Measurements from ENCODE around the gene CKB.

The CKB gene

DNA sequence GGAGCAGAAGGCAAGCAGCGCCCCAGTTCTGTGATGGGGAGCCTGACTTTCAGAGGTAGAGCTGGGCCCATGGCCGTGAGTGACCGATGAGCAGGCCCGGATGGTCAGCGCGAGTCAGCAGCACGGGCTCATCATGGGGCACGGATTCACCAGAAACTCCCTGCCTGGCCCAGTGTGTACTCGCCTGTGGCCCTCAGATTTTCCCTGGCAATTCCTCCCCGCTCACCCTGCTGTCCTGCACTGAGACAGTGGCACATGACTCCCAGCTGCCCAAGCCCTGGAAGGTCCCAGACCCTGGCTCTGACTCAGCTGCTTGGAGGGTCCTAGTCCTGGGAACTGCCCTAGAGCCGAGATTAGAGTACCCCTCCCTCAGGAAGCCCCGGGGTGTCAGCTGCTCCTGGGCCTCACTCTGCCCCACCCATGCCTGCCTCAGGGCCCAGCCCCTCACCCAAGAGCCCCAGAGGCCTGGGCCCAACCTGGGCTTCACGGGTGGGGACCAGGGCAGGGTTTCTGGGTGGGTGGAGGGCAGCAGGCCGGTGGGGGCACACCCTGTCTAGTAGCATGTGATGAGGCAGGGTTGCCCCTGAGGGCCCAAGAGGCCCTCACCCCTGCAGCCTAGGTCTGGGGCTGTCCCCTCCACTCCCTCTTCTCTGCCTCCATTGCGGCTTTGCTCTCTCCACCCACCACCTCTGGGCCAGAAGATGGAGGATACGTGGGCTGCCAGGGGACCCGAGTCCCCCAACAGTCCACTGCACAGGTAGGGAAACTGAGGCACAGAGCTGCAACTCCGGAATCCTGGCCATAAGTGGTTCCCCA, 14.8 kb upstream of the CKB start:
- no peak for FAIRE-seq

DNA sequence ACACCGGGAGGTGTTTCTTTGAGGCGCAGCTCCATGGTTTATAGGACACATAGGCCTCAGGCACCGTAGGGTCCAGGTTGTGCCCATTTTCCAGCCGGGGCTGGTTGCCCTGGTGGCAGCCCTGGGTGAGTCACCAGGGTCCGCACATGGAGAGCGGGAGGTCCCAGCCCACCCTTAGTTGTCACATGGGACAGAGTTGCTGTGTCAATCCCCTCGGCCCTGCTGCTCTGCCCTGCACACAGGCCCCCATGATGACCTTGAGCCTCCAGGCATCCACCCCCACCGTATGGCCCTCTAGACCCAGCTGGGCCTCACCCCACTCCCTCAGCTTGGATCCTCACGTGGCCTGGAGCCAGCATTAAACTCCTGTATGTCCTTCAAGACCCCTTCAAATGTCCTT, 14.1 kb upstream of the CKB start:
- FAIRE-seq, result no peak

DNA sequence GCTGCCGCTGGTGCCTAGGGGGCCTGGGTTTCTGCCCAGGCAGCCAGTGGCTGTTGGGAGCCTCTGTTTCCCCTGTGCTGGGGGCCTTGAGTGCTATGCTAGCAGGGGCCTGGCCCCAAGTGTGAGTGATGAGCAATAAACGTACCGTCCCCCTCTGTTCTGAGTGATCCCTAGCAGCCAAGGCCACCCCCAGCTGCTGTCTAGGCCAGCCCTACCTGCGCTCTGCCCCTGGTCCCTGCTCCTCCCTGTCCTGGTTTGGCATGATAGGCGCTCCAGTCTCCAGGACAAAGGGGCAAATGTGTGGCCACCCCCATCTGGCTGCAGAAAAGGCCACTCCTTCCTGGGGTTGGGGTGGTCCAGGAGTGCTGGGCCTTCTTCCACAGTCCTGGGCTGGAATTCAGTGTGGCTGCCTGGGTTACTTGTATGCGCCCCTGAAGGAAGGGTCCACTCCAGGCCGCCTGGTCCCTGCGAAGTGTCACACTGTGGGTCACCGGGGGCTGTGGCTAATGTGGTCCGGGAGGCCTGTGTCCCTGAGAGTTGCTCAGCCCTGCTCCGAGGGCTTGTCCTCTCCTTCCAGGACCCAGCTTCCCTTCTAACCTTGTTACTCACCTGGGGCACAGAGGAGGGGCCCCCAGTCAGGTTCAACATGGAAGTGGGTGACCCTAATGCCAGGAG, 13.4 kb upstream of the CKB start:
- FAIRE-seq, result no peak

DNA sequence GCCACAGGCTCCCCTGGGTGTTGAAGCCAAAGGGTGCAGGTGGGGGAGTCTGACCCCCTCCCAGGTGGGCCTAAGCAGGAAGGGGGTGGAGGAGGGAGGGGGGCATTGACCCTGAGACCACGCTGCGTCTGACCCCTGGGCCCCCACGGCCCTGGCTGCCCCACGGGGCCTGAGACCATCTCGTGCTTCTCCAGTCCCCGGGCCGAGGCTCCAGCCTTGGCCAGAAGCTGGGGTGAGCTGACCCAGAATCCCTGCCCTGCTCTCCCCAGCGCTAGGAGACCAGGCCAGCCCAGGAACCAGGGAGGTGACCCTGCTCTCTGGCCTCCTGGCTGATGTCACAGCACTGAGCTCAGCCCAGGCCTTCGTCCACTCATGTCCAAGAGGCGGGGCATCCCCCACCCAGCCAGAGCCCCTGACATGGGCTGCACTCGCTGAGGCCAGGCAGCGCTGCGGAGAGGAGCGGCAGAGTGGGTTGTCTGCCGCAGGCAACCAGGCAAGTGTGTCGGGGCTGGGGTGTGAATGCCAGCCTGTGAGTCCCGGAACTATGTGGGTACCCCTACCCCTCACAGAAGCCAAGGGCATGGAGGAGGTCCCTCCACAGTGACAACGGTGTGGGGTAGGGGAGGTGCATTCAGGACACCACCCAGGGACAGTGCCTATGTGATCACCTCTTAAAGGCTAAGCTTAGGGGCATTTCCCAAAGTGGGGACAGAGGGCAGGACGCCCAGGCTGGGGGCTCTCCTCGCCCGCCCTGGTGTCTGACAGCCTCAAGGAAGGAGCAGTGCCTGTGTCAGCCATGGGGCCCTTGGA, 12.7 kb upstream of the CKB start:
- no peak for FAIRE-seq

DNA sequence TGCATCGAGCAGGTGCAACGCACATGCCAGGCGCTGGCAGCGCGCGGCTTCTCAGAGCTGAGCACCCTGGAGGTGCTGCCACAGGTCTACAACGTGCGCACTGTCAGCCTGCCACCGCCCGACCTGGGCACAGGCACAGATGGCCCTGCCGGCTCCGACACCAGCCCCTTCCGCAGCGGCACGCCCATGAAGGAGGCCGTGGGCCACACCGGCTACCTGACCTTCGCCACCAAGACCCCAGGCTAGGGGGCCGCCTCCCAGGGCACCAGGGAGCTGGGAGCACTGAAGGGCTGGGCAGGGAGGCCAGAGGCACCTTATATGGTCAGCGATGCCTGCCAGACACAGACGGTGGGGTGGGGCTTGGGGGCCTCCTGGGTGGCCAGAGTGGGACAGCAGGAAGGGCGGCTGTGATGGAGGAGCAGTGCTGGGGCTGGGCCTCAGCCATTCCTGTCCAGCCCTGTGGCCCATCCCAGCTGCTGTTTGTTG, 12.0 kb upstream of the CKB start:
- no peak for FAIRE-seq

DNA sequence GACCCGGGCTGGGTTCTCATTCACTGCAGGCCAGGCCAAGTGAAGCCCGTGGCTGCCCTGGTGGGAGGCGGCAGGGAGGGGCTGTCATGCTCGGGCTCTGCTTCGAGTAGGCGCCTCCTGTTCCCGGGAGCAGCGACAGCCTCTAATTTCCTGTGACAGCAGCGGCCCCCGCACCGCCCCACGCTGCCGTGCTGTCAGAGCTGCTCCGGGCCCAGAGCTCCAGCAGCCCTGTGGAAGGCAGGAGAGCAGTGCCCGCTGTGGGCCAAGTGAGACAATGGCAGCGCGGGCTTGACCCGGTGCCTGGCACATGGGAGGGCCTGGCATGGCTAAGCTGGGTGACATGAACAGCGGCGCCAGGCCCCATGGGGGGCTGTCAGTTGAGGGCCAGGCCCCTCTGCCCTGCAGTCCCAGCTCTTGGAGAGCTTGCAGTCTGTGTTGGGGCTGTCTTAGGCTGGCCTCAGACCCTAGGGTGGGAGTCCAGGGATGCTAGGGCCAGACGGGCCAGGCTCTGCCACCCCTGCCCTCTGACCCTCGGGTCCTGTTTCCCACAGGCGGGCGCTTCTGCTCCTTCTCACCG, 11.5 kb upstream of the CKB start:
- no peak for FAIRE-seq

DNA sequence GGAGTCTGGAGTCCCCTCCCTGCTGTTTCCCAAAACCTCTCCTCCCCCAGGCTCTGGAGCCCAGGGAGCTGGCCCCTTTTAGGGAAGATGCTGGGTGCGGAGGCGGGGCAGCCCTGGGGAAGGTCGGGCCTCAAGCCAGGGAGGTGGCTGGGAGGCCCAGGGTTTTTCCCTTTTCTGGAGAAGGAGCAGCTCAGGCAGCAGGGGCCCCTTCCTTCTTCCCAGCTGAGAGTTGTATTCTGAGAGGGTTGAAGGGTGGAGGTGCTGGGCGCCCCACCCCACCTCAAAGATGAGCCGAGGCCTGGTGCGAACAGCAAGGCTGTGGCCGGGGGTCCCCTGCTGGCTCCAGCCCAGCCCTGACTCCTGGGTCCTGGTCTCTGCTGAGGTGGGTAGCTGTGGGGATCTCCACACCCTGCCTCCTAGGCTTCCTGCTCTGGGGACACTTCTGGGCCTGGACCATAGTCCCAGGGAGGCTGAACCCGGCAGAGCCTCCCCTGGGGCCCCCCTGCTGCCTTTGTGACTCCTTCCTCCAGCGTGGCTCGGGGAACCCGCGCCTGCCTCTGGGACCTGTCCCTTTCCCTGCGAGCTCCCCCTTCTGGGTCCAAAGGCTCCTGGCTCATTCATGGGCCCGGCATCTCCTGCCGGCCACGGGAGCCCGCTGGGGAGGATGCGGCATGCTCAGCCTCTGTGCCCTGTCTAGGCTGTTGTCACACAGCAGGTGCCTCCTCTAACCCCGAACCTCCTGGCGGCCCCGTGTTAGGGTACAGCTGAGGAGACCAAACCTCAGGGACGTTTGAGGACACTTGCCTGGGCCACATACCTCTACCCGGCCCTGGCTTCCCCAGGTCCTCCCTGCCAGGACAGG, 10.7 kb upstream of the CKB start:
- FAIRE-seq, result no peak

DNA sequence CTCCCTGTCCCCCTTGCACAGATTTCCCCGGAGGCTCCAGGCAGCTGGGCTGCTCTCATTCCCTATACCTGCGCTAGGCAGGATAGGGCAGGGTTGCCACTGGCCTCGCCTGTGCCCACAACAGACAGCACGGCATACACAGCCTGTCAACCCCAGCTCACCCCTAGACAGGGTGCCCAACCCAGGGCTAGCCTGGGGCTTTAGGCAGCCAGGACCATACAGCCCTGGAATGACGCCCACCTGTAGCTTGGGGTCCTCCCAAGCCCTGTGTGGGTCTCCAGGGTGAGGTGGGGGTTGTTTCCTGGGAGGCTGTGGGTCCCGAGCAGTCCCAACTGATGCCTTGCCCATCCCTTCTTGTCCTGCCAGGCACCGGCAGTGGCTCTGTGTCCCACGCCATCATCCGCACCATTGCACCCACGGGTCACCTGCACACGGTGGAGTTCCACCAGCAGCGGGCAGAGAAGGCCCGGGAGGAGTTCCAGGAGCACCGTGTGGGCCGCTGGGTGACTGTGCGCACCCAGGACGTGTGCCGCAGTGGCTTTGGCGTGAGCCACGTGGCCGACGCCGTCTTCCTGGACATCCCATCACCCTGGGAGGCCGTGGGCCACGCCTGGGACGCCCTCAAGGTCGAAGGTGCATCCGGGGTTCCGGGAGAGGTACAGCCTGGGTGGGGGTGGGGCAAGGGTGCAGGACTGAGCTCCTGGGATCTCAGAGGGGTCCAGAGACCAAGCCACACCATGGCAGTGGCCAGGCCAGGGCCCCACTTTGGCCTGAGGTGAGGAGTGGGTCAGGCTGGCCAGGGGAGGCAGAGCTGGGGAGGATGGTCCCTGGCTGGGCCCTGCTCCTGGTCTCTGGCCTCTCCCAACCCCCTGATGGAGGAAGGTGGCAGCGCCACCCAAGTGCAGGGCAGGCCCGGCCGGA, 9.8 kb upstream of the CKB start:
- FAIRE-seq, result no peak

DNA sequence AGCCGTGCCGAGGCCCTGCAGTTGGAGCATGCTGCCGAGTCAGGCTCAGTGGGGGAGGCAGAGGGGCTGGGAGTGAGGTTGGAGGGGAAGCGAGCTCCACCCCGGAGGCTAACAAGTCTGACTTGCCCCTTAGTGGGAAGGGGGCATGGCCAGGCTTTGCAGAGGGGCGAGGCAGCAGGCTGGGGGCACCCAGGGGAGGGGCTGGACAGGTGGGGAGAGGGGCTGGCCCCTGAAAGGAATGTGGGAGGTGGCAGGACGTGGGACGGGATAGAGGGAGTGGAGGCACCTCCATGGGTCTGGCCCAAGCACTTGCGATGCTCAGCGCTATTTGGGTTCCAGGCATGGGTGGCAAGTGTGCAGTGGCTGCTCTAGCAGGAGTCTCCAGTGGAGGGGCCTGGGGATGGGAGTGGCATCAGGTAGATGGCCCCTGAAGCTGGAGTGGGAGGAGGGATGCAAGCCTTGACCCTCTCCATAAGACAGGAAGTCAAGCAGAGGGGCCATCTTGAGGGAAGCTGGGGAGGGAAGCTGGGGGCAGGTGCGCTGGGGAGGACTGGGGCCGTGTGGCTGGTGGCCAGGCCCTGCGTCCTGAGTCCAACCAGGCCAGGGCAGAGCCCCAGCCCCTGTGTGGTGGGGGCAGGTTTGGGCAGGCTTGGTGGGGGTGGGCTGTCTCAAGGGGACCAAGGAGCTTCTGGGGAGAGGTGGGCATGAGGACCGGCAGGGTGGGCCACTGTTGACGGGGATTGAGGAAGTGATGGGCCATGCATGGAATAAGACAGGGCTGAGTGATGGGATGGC, 9.0 kb upstream of the CKB start:
- FAIRE-seq, result no peak

DNA sequence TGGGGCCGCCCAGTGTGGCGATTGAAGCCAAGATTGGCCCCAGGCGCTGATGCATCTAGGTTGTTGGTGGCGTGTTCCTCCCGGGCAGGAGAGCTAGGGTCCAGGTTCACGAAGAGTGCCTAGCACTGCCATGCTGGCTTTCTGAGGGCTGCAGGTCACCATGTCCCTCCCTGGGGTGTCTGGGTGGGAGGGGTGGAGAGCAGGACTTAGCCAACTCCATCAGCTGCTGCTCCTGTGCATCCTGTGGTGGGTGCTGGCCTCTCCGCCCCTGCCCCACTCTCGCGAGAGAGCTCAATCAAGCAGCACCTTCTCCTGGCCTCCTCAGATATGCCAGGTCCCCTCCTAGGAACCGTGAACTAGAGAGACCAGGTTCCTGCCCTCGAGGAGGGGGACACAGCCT, 8.2 kb upstream of the CKB start:
- FAIRE-seq, result no peak

DNA sequence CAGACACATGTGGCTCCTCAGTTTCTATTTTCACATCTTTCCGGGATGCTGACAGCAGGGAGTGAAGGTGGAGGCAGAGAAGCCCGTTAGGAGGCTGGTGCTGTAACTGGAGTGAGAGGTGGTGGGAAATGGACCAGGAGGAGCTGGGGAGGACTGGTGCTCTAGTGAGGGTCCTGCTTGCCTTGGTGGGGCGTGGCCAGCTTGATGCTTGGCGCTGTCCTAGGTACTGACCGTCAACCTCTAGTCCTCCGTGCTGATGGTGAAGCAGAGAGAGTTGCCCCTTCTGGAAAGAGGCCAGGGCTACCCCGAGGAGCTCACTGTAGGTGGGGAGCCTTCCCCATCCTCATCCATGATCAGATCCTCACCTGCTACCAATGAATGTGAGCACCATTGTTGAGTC, 7.8 kb upstream of the CKB start:
- no peak for FAIRE-seq

DNA sequence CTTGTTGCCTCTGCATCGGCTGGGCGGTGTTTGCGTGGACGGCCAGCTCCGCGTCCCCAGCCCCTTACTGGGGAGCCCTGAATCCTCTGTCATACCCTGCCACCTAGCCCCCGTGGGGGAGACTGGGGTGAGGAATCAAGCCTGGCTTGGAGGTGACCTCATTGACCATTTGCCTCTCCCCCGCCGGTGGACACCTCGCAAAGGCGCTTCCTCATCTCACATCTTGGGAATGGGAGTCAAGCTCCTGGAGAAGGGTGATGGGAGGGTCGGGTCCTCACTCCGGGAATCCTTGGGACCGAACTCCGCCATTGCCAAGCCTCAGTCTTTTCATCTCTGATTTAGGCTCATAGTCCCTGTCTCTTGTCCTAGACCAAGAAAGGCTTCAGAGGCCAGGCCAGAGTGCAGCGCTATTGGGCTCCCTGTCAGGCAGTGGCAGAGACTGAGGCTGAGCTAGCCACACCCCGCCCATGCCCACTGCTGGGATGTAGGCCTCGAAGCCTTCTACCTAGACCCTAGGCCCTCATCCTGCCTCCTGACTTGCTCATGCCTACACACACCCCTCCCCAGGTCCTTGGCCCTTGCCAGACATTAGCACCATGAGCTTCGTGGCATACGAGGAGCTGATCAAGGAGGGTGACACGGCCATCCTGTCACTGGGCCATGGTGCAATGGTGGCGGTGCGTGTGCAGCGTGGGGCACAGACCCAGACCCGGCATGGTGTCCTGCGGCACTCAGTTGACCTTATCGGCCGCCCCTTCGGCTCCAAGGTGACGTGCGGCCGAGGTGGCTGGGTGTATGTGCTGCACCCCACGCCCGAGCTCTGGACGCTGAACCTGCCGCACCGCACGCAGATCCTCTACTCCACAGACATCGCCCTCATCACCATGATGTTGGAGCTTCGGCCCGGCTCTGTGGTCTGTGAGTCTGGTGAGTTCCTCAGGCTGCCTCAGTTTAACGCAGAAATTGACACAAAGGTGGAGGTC, 7.0 kb upstream of the CKB start:
- no peak for FAIRE-seq

DNA sequence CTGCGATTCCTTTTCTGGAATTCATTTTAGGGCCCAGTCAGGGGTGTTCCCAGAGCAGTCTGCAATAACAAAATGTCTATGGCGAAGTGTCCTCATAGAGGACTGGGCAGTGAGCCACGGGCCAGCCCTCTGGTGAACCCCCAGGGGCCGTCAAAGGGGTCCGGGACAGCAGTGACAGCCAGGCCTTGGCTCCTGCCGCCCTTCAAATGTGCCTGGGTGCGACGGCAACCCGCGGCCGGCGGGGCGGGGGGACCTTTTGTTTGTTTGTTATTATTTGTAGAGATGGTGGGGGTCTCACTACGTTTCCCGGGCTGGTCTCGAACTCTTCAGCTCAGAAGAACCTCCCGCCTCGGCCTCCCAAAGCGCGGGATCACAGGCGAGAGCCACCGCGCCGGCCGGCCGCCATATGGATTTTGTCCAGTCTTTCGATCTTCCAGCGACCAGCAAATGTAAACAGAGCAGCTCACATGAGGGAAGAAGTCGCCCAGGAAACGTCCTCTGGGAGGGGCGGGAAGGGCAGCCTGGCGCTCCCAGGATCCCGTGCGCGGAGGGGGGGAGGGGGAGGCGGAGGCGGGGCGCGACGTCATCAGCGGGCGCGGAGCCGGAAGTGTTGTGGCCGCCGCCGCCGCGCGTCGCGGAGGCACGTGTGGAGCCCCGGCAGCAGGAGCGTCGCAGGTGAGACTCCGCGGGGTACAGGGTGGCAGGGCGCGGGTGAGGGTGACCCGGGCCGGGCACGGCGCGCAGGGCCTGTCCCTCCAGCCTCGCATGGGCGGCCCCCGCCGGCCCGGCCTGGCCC, 6.2 kb upstream of the CKB start, which contains the start of gene TRMT61A:
TSS of gene TRMT61A (plus strand) at position 610 of the 796 bp plus-strand sequence. CDS start 783 bp downstream, outside the sequence.
- FAIRE-seq, result no peak

DNA sequence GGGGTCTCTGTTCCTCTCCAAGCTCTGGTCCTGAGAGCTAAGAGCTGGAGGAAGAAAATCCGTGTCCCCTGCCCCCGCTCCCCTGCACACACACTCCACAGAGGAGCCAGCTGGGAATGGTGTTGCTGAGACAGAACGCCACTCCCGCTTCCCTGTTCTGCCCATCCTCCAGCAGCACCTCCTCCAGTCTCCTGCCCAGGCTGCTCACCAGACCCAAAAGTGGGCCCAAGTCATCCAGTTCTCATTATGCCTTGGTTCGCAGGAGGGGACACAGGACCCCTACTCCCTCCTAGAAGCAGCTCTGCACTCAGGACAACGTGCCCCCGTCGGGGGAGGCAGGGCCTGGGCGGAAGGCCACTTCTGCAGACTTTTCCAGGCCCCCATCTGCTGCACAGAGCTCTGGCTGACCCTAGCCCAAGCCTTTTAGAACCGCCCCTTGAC, 5.5 kb upstream of the CKB start:
- no peak for FAIRE-seq

DNA sequence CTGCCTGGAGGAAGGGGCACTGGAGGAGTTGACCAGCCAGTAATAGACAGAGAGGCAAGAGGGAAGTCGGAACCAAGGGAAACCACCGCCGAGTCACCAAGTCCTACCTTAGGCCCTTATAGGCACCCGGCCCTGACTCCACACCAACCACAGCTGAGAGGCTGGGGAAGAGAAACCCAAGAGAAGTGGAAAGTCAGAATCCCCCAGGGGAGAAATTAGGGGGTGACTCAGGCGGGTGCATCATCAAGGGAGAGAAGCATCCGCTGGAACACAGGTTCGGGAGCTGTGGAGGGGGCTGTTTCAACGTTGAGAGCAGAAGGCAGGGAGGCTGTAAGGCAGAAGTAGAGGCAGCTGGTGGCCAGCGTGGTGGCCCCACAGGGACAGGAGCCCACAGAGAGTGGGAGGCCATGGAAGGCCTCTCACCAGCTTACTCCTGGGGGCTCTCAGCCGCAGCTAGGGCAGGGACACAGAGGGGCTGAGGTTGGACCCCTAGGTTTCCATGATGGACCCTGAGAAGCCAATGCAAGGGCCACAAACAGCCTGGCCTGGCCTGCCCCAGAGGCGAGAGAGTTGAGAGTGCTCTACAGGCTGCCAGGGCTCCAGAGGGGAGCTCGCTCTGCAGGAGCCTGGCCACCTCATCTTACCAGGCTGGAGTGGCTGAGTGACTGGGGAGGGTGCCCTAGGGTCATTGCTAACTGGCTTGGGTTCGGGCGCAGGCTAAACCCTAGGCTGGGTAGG, 4.9 kb upstream of the CKB start:
- FAIRE-seq, result no peak

DNA sequence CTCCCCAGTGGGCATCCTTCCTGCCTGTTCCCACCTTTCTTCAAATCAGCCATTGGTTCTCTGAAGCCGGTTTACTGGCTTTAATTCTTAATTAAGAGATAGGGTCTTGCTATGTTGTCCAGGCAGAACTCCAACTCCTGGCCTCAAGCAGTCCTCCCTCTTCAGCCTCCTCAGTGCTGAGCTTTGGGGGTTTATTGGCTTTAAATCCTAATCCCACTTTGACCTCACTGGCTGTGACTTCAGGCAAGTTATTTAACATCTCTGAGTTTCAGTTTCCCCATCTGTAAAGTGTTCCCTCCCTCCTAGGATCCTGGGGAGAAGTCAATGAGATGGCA, 4.3 kb upstream of the CKB start:
- no peak for FAIRE-seq

DNA sequence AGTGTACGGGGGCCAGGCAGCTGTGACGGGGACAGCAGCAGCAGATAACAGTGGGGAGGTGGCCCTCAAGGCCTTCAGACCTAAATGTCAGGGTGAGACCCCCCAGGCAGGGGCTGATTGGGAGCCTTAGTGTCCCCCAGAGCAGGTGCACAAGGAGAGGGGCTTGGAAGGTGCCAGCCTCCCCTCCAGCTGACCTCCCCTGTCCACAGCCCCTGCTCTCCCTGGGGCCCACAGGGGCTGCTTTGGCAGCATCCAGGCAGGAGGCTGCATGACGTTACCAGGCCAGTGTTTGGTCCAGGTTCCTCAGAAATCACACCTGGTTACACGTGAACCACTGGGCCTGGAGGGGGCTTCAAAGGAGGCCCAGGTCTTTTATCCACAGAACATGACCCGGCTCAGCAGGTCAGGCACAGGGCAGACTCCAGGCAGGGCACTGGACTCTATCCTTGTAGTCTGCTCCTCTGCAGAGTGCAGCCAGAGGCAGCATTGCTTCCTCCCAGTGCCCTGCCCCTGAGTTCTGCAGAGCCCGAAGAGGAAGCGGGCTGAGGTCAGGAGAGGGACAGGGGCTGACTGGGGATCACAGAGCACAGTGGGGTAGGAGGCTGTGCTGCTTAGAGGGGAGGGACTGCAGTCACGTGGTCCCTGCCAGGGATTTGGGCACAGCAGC, 3.8 kb upstream of the CKB start:
- FAIRE-seq, result no peak

Data from islet of Langerhans (tissue), 1 donor.